Prostate gland (tissue), 2 donors: ENCODE results near the gene MGLL.

Source experiments
- CTCF ChIP-seq, 4 experiments: fragments of 200-600 bp in 2 of 4; fragments of 450-650 bp in 2 of 4; sonication (generic) in 2 of 4; IDR thresholded peaks; 1 replicate in 3 of 4; 2 replicates in 1 of 4; pipeline ENCODE4 v1.5.1; 2016 to 2019; ENCODE audit warnings: antibody characterized with exemption in 4 of 4, mild to moderate bottlenecking in 2 of 4, moderate library complexity in 2 of 4
- POLR2A ChIP-seq: fragments of 450-650 bp; IDR thresholded peaks from one replicate; pipeline ENCODE4 v1.6.1; 2016; ENCODE audit warnings: antibody characterized with exemption, mild to moderate bottlenecking
- POLR2AphosphoS5 ChIP-seq: sonication (generic); formaldehyde crosslinking; IDR thresholded peaks from one replicate; pipeline ENCODE4 v1.6.1; 2017; ENCODE audit warnings: antibody characterized with exemption

GRCh38 chr3:127720161-127720823 is 102.0 kb downstream of the MGLL start:
- TF ChIP-seq POLR2AphosphoS5 (peak; percentile 52), CTCF (IDR thresholded peaks at IDR 0.05) (no peak), POLR2A (no peak)
